ENCODE data around the gene ZNF30. TPM values are rescaled to one million over a fixed set of nuclear protein-coding genes. Genes with fewer than 3 reads are reported as not detected.
A peak's percentile ranks its signal among the peaks of the same experiment; 100 is the strongest.

The ZNF30 gene
- total RNA-seq (3.0 and 3.2 TPM in 2 replicates), polyA plus RNA-seq (1.1 and 1.2 TPM in 2 replicates)

GRCh38 chr19:34926685-34927375 lies at the start of gene ZNF30:
Gene ZNF30, plus strand, starts transcription at chr19:34926903. Its CDS starts 3,045 bp downstream, at chr19:34929948.
- TF ChIP-seq CTCF (IDR thresholded peaks at IDR 0.05; ENCODE audit: poor library complexity), result no peak
- no peak for TF ChIP-seq EZH2 (IDR thresholded peaks at IDR 0.05; ENCODE audit: borderline replicate concordance)
- no peak for TF ChIP-seq EZH2phosphoT487 (IDR thresholded peaks at IDR 0.05; ENCODE audit: low read depth, severe bottlenecking, unreplicated experiment)
- H3K9me2 ChIP-seq (replicated peaks; ENCODE audit: insufficient read depth), result no peaks in the 10 kb centered on the region
- under 1% methylated on average over 53 of the region's 53 CpGs for WGBS (ENCODE audit: low lambda C conversion rate, missing lambda C conversion rate)
- peaks cover 5% of the 10 kb centered on the region for H3K4me1 ChIP-seq (ENCODE audit: insufficient read depth)
- H3K4me2 ChIP-seq, result peak within 1 kb of the TSS; percentile 83
- H4K20me1 ChIP-seq (ENCODE audit: insufficient read depth, poor library complexity, severe bottlenecking), result no peaks in the 10 kb centered on the region
- peak within 1 kb of the TSS; percentile 63 for H3K27ac ChIP-seq
- H3K36me3 ChIP-seq (replicated peaks; ENCODE audit: insufficient read depth, low read depth), result no peaks in the 10 kb centered on the region
- H3K4me3 ChIP-seq, result peak within 1 kb of the TSS; percentile 82
- peak within 1 kb of the TSS; percentile 85 for H2AFZ ChIP-seq
- H3K27me3 ChIP-seq, result no peaks in the 10 kb centered on the region
- H3K9me3 ChIP-seq (ENCODE audit: low read depth), result no peaks in the 10 kb centered on the region
- H3K79me2 ChIP-seq, result peaks cover 10% of the 10 kb centered on the region
- DNase-seq (ENCODE audit: low spot score), result peak; percentile 97

GRCh38 chr19:34879563-34879962 lies 47.1 kb upstream of the ZNF30 start:
- Histone ChIP-seq H4K20me1 (ENCODE audit: insufficient read depth, poor library complexity, severe bottlenecking) (no peaks in the 10 kb centered on the region), H3K4me1 (ENCODE audit: insufficient read depth) (no peaks in the 10 kb centered on the region)

GRCh38 chr19:34880034-34880433 lies 46.7 kb upstream of the ZNF30 start:
- no peak for DNase-seq (ENCODE audit: low spot score)
- Histone ChIP-seq H3K4me2 (no peak overlapping the region), H3K9me2 (replicated peaks; ENCODE audit: insufficient read depth) (no peaks in the 10 kb centered on the region), H2AFZ (no peak overlapping the region), H3K27me3 (no peaks in the 10 kb centered on the region), H3K4me1 (ENCODE audit: insufficient read depth) (no peaks in the 10 kb centered on the region), H3K27ac (no peak overlapping the region), H3K79me2 (no peaks in the 10 kb centered on the region), H3K4me3 (no peak overlapping the region), H3K36me3 (replicated peaks; ENCODE audit: insufficient read depth, low read depth) (no peaks in the 10 kb centered on the region), H3K9me3 (ENCODE audit: low read depth) (no peaks in the 10 kb centered on the region), H4K20me1 (ENCODE audit: insufficient read depth, poor library complexity, severe bottlenecking) (no peaks in the 10 kb centered on the region)
- WGBS (ENCODE audit: low lambda C conversion rate, missing lambda C conversion rate), result 81% methylated on average over 1 of the region's 1 CpG
- TF ChIP-seq EZH2 (IDR thresholded peaks at IDR 0.05; ENCODE audit: borderline replicate concordance), result no peak
- no peak for TF ChIP-seq EZH2phosphoT487 (IDR thresholded peaks at IDR 0.05; ENCODE audit: low read depth, severe bottlenecking, unreplicated experiment)
- no peak for TF ChIP-seq CTCF (IDR thresholded peaks at IDR 0.05; ENCODE audit: poor library complexity)

More at GRCh38 chr19:34879563-34879962, 47.1 kb upstream of the ZNF30 start:
- no peaks in the 10 kb centered on the region for H3K9me3 ChIP-seq (ENCODE audit: low read depth)
- no peaks in the 10 kb centered on the region for H3K27me3 ChIP-seq
- H3K79me2 ChIP-seq, result no peaks in the 10 kb centered on the region
- DNase-seq (ENCODE audit: low spot score), result no peak
- no peak for TF ChIP-seq CTCF (IDR thresholded peaks at IDR 0.05; ENCODE audit: poor library complexity)
- no peak overlapping the region for H3K27ac ChIP-seq
- H2AFZ ChIP-seq, result no peak overlapping the region
- H3K36me3 ChIP-seq (replicated peaks; ENCODE audit: insufficient read depth, low read depth), result no peaks in the 10 kb centered on the region
- no peaks in the 10 kb centered on the region for H3K9me2 ChIP-seq (replicated peaks; ENCODE audit: insufficient read depth)
- no peak overlapping the region for H3K4me3 ChIP-seq
- H3K4me2 ChIP-seq, result no peak overlapping the region
